HPDE6-E6E7 (cell line): ENCODE data around the gene HBB.
"Not testable (repeated sequence)": the region's sequence is repeated elsewhere in the genome, so short reads cannot be mapped to it uniquely, and the experiment has no call there.

ENCODE experiments used
- DNase-seq: peaks from one replicate; pipeline ENCODE4 v3.0.0; 2011; ENCODE audit warnings: missing footprints; ENCODE audit errors: extremely low spot score

The HBB gene

DNA sequence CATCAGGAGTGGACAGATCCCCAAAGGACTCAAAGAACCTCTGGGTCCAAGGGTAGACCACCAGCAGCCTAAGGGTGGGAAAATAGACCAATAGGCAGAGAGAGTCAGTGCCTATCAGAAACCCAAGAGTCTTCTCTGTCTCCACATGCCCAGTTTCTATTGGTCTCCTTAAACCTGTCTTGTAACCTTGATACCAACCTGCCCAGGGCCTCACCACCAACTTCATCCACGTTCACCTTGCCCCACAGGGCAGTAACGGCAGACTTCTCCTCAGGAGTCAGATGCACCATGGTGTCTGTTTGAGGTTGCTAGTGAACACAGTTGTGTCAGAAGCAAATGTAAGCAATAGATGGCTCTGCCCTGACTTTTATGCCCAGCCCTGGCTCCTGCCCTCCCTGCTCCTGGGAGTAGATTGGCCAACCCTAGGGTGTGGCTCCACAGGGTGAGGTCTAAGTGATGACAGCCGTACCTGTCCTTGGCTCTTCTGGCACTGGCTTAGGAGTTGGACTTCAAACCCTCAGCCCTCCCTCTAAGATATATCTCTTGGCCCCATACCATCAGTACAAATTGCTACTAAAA is at the start of gene HBB:
HBB (minus strand) TSS at position 340 of the 579 bp plus-strand sequence; CDS start at position 290, 50 bp downstream.
- no peak for DNase-seq

DNA sequence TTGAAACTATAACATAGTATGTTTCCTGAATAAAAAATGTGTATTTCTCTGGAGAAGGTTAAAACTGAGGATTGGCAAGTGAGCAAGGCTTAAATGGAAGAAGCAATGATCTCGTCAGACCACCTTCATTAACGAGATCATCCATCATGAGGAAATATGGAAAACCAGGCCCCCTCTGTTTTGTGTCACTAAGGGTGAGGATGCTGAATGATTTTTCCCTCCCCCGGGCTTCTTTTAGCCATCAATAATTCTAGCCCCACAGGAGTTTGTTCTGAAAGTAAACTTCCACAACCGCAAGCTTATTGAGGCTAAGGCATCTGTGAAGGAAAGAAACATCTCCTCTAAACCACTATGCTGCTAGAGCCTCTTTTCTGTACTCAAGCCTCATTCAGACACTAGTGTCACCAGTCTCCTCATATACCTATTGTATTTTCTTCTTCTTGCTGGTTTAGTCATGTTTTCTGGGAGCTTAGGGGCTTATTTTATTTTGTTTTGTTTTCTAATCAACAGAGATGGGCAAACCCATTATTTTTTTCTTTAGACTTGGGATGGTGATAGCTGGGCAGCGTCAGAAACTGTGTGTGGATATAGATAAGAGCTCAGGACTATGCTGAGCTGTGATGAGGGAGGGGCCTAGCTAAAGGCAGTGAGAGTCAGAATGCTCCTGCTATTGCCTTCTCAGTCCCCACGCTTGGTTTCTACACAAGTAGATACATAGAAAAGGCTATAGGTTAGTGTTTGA is 48.7 kb upstream of the HBB start:
- DNase-seq = no peak

DNA sequence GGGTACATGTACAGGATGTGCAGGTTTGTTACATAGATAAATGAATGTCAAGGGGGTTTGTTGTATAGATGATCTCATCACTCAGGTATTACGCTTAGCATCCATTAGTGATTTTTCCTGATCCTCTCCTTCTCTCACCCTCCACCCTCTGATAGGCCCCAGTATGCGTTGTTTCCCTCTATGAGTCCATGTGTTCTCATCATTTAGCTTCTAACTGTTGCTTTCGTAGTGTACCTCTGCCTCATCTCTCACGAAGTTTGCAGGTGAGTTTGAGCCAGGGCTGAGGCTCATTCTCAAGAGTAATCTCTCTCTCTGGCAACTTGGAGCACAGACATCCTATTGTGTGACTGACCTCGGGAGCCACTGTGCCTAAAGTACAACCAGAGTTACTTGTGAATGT is 47.5 kb upstream of the HBB start:
- DNase-seq = no peak

GRCh38 chr11:5272395-5273017 is 45.6 kb upstream of the HBB start:
- DNase-seq = no peak

DNA sequence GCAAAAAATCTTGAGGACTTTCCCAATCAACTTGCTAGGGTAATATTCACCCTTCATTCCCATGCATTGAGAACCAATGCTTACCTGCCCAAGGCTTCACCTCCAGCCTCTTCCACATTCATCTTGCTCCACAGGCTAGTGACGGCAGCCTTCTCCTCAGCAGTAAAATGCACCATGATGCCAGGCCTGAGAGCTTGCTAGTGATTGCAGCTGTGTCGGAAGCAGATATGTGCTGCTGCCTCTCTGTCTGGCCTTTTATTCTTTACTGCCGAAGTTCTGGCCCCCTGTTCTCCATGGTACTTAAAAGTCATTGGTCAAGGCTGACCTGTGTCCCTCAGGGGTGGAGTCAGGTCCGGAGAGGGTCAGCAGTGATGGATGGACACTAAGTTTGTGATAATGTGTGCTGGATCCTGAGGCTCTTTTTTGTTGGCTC is 42.9 kb upstream of the HBB start, which contains the start of gene HBE1:
HBE1 (minus strand) TSS at position 231 of the 433 bp plus-strand sequence; CDS start at position 176, 55 bp downstream.
- no peak for DNase-seq

DNA sequence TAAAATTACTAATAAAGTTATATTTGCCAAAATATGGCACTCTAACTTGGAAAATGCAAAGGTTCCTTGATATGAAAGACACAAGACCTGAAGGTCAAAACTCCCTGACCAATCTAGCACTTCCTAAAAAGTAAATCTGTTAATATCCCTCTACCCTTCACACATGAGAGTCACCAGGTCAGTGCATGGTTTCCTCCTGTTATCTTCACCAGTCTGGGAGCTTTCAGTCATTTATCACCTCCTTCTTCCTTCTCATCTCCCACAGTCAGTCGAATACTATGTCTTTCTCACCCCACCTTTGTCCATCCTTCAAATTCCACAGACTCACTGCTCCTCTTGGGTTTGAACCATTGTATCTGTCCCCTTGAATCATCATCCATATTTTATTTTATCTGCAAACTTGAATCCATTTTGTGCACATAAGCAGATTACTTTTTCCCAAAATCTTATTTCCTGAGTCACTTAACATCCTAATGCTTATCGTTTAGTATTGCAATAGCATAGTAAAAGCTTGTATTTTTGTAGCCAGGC is 40.2 kb upstream of the HBB start:
- DNase-seq = no peak

GRCh38 chr11:5266609-5267008 is 39.7 kb upstream of the HBB start:
- DNase-seq = no peak

DNA sequence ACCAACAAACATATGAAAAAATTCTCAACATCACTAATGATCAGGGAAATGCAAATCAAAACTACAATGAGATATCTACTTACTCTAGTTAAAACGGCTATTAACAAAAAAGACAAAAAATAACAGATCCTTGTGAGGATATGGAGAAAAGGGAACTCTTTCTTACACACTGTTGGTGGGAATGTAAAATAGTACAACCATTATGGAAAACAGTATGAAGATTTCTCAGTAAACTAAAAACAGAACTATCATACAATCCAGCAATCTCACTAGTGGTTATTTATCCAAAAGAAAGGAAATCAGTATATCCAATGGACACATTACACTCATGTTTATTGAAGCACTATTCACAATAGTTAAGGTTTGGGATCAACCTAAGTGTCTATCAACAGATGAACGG is 39.0 kb upstream of the HBB start:
- no peak for DNase-seq

- no peak for DNase-seq
Measured at GRCh38 chr11:5258543-5259262, 31.8 kb upstream of the HBB start.

GRCh38 chr11:5257296-5257695 is 30.4 kb upstream of the HBB start:
- no peak for DNase-seq

DNA sequence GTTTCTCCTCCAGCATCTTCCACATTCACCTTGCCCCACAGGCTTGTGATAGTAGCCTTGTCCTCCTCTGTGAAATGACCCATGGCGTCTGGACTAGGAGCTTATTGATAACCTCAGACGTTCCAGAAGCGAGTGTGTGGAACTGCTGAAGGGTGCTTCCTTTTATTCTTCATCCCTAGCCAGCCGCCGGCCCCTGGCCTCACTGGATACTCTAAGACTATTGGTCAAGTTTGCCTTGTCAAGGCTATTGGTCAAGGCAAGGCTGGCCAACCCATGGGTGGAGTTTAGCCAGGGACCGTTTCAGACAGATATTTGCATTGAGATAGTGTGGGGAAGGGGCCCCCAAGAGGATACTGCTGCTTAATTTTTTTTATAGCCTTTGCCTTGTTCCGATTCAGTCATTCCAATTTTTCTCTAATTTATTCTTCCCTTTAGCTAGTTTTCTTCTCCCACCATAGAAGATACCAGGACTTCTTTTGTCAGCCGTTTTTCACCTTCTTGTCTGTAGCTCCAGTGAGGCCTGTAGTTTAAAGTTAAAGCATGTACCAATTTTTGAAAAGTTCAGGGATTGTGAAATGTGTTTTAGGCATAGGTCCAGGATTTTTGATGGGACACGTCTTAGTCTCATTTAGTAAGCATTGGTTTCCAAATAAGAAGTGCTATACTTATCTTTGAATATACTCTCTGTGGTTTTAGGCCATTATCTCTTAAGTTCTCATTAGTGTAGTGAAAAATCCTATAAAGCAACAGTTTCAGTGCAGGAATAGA is 28.0 kb upstream of the HBB start, which contains the start of gene HBG2:
HBG2 (minus strand) TSS at position 136 of the 768 bp plus-strand sequence; CDS start at position 83, 53 bp downstream.
- not testable (repeated sequence) for DNase-seq

GRCh38 chr11:5254023-5254422 is 27.2 kb upstream of the HBB start:
- not testable (repeated sequence) for DNase-seq

GRCh38 chr11:5253440-5253839 is 26.6 kb upstream of the HBB start:
- DNase-seq = not testable (repeated sequence)

DNA sequence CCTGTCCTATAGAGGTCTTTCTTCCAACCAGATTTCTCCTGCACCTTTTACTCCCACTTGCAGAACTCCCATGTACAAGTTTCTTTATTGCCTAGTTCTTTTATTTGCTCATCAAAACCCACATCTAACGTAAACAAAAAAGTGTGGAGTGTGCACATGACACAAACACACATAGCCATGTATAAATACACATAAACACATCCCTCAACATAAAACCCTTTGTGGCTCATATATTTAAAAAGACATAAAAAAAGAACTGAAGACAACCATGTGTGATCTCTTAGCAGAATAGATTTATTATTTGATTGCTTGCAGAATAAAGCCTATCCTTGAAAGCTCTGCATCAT is 26.0 kb upstream of the HBB start:
- DNase-seq = no peak

DNA sequence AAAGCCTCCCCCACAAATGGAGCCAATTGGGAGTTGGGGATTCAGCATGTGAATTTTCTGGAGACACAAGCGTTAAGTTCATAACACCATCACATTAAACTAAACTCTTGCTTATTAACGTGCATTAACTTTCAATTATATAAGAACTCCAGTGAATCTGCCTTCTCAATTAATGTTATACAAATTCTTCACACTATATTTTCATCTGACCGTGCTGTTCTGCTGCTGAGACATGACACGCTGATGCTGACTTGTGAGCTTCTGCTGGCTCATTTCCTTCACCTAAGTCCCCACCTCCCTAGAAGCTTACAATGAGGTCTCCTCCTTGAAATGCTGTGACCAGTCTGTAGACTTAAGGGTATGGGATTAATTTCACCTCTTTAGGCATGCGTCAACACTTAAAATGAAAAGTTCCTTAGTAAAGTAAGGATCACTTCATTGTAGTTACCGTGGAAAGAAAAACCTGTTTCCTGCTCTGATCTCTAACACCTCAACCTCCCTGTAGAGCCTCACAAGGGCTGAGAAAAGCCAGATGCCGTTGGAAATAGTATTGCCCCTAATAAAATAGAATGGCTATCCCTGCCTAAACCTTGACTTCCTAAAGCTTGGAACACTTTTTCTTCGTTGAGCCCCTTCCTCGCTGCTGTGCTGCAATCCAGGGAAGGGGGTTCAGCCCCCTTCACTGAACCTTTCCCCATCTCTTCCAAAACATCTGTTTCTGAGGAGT is 25.5 kb upstream of the HBB start:
- no peak for DNase-seq

- DNase-seq = no peak
Measured at GRCh38 chr11:5251746-5252145, 24.9 kb upstream of the HBB start.

DNA sequence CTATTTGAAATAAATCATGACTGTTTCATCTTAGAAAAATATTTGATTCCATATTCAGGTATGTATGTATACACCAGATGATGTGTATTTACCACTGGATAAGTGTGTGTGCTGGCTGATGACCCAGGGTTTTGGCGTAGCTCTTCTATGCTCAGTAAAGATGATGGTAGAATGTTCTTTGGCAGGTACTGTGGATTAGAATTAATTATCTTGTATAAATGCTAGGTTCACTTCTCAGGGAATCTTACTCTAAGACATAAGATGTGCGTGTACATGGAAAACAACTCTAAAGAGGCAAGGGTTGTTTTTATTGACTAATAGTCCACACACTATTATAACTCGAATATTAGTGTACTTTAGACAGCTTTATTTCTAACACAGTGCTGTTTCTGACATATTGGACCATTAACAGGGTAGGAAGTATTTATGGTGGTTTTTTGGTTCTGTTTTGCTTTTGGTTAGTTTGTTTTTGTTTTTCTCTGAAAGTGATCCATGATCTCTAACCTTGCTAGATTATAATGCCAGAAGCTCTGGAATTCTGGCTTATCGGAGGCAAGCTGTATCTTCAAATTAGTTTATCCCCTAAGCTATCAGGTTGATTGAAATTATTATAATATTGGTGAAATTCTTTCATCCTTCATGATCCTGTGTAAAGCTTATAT is 23.8 kb upstream of the HBB start:
- no peak for DNase-seq

DNA sequence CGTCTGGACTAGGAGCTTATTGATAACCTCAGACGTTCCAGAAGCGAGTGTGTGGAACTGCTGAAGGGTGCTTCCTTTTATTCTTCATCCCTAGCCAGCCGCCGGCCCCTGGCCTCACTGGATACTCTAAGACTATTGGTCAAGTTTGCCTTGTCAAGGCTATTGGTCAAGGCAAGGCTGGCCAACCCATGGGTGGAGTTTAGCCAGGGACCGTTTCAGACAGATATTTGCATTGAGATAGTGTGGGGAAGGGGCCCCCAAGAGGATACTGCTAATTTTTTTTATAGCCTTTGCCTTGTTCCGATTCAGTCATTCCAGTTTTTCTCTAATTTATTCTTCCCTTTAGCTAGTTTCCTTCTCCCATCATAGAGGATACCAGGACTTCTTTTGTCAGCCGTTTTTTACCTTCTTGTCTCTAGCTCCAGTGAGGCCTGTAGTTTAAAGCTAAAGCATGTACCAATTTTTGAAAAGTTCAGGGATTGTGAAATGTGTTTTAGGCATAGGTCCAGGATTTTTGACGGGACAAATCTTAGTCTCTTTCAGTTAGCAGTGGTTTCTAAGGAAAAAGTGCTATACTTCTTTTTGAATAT is 23.0 kb upstream of the HBB start, which contains the start of gene HBG1:
HBG1 (minus strand) TSS at position 51 of the 590 bp plus-strand sequence. CDS start 53 bp downstream, outside the sequence.
- not testable (repeated sequence) for DNase-seq

GRCh38 chr11:5248498-5248897 is 21.6 kb upstream of the HBB start:
- not testable (repeated sequence) for DNase-seq
